ENCODE measurements around the gene UTS2.

DNA sequence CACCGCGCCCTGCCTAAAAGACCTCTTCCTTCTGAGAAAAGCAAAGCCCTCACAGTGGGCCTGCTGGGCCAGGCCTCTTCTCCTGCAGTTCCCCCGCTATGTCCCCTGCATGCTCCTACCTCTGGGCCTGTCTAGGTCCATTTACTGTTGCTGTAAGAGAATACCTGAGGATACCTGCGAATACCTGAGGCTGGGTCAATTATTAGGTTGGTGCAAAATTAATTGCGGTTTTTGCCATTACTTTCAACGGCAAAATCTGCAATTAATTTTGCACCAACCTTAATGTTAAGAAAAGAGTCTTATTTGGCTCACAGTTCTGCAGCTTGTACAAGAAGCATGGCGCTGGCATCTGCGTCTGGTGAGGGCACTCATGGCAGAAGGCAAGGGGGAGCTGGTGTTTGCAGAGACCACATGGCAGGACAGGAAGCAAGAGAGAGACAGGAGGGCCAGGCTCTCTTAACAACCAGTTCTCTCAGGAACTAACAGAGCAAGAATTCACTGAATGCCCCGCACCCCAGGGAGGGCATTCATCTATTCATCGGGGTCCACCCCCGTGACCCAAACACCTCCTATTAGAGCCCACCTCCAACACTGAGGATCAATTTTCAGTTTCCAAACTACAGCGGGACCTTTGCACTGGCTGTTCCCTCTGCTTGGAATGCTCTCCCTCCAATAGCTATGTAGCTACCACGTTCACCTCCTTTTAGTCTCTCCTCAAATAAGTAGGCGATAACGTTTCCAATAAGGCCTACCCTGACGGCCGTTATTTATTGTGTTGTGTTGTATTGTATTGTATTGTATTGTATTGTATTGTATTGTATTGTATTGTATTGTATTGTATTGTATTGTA is 9.6 kb upstream of the UTS2 start:
- TF ChIP-seq, protein P1, sequence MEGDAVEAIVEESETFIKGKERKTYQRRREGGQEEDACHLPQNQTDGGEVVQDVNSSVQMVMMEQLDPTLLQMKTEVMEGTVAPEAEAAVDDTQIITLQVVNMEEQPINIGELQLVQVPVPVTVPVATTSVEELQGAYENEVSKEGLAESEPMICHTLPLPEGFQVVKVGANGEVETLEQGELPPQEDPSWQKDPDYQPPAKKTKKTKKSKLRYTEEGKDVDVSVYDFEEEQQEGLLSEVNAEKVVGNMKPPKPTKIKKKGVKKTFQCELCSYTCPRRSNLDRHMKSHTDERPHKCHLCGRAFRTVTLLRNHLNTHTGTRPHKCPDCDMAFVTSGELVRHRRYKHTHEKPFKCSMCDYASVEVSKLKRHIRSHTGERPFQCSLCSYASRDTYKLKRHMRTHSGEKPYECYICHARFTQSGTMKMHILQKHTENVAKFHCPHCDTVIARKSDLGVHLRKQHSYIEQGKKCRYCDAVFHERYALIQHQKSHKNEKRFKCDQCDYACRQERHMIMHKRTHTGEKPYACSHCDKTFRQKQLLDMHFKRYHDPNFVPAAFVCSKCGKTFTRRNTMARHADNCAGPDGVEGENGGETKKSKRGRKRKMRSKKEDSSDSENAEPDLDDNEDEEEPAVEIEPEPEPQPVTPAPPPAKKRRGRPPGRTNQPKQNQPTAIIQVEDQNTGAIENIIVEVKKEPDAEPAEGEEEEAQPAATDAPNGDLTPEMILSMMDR (IDR thresholded peaks at IDR 0.05) = no peak
- no peak for TF ChIP-seq POLR2A (IDR thresholded peaks at IDR 0.05)
